HG02970 (cell line): ENCODE results near the gene CACYBP.
A peak's percentile ranks its signal among the peaks of the same experiment; 100 is the strongest.

ENCODE experiments used
- ATAC-seq: cut with Tn5 transposase; IDR thresholded peaks from one replicate; pipeline ENCODE4 v1.9.1; 2021; ENCODE audit warnings: mild to moderate bottlenecking, moderate library complexity, moderate number of reproducible peaks; ENCODE audit not compliant: unreplicated experiment, low FRiP score

Gene CACYBP

GRCh38 chr1:174999936-175000696 is at the start of gene CACYBP:
Gene CACYBP, plus strand, starts transcription at chr1:174999947. Its CDS starts 234 bp downstream, at chr1:175000181.
- no peak for ATAC-seq

GRCh38 chr1:174953285-174954072 is 46.3 kb upstream of the CACYBP start:
- peak; percentile 51 for ATAC-seq

GRCh38 chr1:174954073-174954460 is 45.7 kb upstream of the CACYBP start:
- peak; percentile 16 for ATAC-seq

GRCh38 chr1:174954671-174955669 is 44.8 kb upstream of the CACYBP start:
- ATAC-seq: no peak

GRCh38 chr1:174956086-174956485 is 43.7 kb upstream of the CACYBP start:
- ATAC-seq: no peak

GRCh38 chr1:174956976-174957375 is 42.8 kb upstream of the CACYBP start:
- no peak for ATAC-seq

- ATAC-seq: no peak
Measured at GRCh38 chr1:174957829-174958228, 41.9 kb upstream of the CACYBP start.

GRCh38 chr1:174958396-174958795 is 41.4 kb upstream of the CACYBP start:
- ATAC-seq: no peak

GRCh38 chr1:174960362-174960761 is 39.4 kb upstream of the CACYBP start:
- ATAC-seq: no peak

- no peak for ATAC-seq
Measured at GRCh38 chr1:174963529-174964125, 36.1 kb upstream of the CACYBP start.

- ATAC-seq: no peak
Measured at GRCh38 chr1:174964261-174964971, 35.3 kb upstream of the CACYBP start.

GRCh38 chr1:174964972-174965361 is 34.8 kb upstream of the CACYBP start:
- no peak for ATAC-seq

- no peak for ATAC-seq
Measured at GRCh38 chr1:174965362-174966007, 34.3 kb upstream of the CACYBP start.

- no peak for ATAC-seq
Measured at GRCh38 chr1:174966008-174966572, 33.7 kb upstream of the CACYBP start.

GRCh38 chr1:174967845-174968705 is 31.7 kb upstream of the CACYBP start:
- ATAC-seq: no peak

GRCh38 chr1:174968750-174969244 is 30.9 kb upstream of the CACYBP start:
- no peak for ATAC-seq

GRCh38 chr1:174969977-174970376 is 29.8 kb upstream of the CACYBP start:
- no peak for ATAC-seq

GRCh38 chr1:174971466-174971865 is 28.3 kb upstream of the CACYBP start:
- no peak for ATAC-seq
